Activated CD4-positive, alpha-beta T cell treated with anti-CD3 and anti-CD28 coated beads for 36 hours (primary cell): ENCODE results near the gene CLEC5A. TPM values are rescaled to one million over a fixed set of nuclear protein-coding genes. Genes with fewer than 3 reads are reported as not detected.
"Not testable (repeated sequence)": the region's sequence is repeated elsewhere in the genome, so short reads cannot be mapped to it uniquely, and the experiment has no call there.

Source experiments
- ATAC-seq: fragments of 200-7000 bp; cut with Tn5 transposase; one replicate; pipeline ENCODE4 v1.10.0; 2021; ENCODE audit warnings: mild to moderate bottlenecking, moderate library complexity
- CTCF ChIA-PET: fragments of 350-600 bp; sonication (Branson Sonifier 250); formaldehyde crosslinking; loops from one replicate; lab custom pipeline; 2021; ENCODE audit warnings: antibody characterized with exemption; lab: Charles Lee
- POLR2A ChIA-PET: fragments of 350-600 bp; sonication (Branson Sonifier 250); formaldehyde crosslinking; loops from one replicate; lab custom pipeline; 2021; ENCODE audit warnings: antibody characterized with exemption, inconsistent platforms; lab: Charles Lee
- DNase-seq: peaks from one replicate; pipeline ENCODE4 v3.0.0-alpha.2; 2020
- H3K27ac Mint-ChIP-seq: one replicate; pipeline ENCODE4 v1.8.0; 2021; ENCODE audit warnings: mixed read lengths
- H3K27me3 Mint-ChIP-seq: one replicate; pipeline ENCODE4 v1.8.0; 2021; ENCODE audit warnings: mixed read lengths
- H3K36me3 Mint-ChIP-seq: one replicate; pipeline ENCODE4 v1.8.0; 2021; ENCODE audit warnings: low read depth, mixed read lengths
- H3K4me1 Mint-ChIP-seq: one replicate; pipeline ENCODE4 v1.8.0; 2021; ENCODE audit warnings: mixed read lengths
- H3K4me3 Mint-ChIP-seq: one replicate; pipeline ENCODE4 v1.8.0; 2021; ENCODE audit warnings: mild to moderate bottlenecking, moderate library complexity, mixed read lengths
- H3K9me3 Mint-ChIP-seq: one replicate; pipeline ENCODE4 v1.8.0; 2021; ENCODE audit warnings: low read depth, mixed read lengths
- intact Hi-C, 2 experiments: fragments of 100-400 bp; cut with DNase I in 1 of 2; cut with micrococcal nuclease in 1 of 2; formaldehyde crosslinking; loops; one replicate each; pipeline versions ENCODE4 v1.14.2 to v1.15.1; 2022 to 2024; cut with DNase I, micrococcal nuclease
- total RNA-seq, 2 experiments: library from RNA; stranded (reverse); gene quantifications; one replicate each; pipeline ENCODE4 v1.2.3, GENCODE V29; 2021

The CLEC5A gene
- not detected for total RNA-seq

DNA sequence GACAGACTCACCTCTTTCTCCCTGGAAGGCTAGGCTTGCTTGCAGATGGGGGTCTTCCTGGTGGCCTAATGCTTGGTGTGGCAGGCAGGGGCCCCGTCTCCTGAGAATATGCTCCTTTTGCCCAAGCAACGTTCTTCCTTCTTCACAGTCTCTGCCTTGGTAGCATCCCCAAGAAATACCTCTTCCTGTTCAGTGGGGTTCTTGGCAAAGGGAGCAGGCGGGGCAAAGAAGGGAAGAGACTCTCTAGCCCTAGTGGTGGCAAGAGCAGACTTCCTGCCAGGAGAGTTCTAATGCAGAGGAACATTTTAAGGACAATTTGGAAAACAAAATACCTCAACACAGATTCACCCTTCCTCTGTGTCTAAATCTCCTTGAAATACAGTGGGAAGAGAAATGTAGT, at the start of gene CLEC5A:
TSS of gene CLEC5A (minus strand) at position 179 of the 400 bp plus-strand sequence. CDS start 682 bp downstream, outside the sequence.
- DNase-seq, result no peak
- ChIA-PET POLR2A (no interaction called here), CTCF (no interaction called here)
- Mint-ChIP-seq H3K27ac (no peak within 1 kb of the TSS), H3K9me3 (peaks cover 6% of the 10 kb centered on the region), H3K27me3 (peaks cover 7% of the 10 kb centered on the region), H3K4me3 (no peak within 1 kb of the TSS), H3K4me1 (peaks cover 6% of the 10 kb centered on the region), H3K36me3 (no peaks in the 10 kb centered on the region)
- ATAC-seq, result no peak
- intact Hi-C loops, result no loop called here

DNA sequence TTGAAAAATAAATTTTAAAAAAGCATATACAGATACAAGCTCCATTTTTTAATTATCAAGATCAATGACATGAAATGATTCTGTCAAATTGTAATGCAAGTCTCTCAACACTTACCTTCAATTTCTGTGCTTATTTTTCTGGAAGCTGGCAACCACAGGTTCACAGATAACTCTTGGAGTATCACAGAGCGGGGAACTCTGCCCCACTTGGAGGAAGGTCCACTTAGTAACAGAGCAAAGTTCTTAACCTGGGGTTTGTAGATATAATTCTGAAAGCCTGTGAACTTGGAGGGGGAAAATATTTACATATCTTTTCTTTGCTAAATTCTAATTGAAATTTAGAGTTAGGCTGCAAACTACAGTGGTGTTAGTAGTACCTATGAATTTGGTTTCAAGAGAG, 46.6 kb upstream of the CLEC5A start:
- peaks cover 4% of the 10 kb centered on the region for H3K27me3 Mint-ChIP-seq
- no peak overlapping the region for H3K4me3 Mint-ChIP-seq
- DNase-seq (no peak), ATAC-seq (no peak)
- no peak overlapping the region for H3K27ac Mint-ChIP-seq
- H3K9me3 Mint-ChIP-seq, result no peaks in the 10 kb centered on the region
- intact Hi-C loops, result no loop called here
- no peaks in the 10 kb centered on the region for H3K36me3 Mint-ChIP-seq
- ChIA-PET CTCF (interaction anchor here (0.7 to 0.9 kb wide), 2 partner anchors 30 to 371 kb away, joined by 3 read pairs; no protein-coding TSS in a partner anchor), POLR2A (no interaction called here)
- no peaks in the 10 kb centered on the region for H3K4me1 Mint-ChIP-seq

DNA sequence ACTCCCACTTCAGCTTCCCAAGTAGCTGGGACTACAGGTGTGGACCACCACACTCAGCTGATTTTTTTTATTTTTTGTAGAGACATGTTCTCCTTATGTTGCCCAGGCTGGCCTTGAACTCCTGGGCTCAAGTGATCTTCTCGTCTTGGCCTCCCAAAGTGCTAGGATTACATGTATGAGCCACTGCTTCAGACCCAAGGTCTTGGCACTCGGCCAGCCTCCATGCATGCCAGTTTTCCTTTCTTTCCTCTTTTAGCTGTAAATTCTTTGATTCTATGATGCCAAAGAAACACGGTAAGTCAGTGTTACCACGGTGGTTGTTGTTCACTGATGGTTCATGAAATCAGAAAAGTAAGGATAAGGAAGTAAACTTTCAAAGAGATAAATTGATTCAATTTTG, 45.9 kb upstream of the CLEC5A start:
- Mint-ChIP-seq H3K9me3 (no peaks in the 10 kb centered on the region), H3K27me3 (peaks cover 4% of the 10 kb centered on the region), H3K4me3 (no peak overlapping the region), H3K36me3 (no peaks in the 10 kb centered on the region), H3K4me1 (no peaks in the 10 kb centered on the region), H3K27ac (no peak overlapping the region)
- DNase-seq (no peak), ATAC-seq (no peak)
- ChIA-PET CTCF (interaction anchor here (0.9 to 1.4 kb wide), 2 partner anchors 18 to 31 kb away, joined by 3 to 4 read pairs; no protein-coding TSS in a partner anchor), POLR2A (no interaction called here)
- intact Hi-C loops, result no loop called here

DNA sequence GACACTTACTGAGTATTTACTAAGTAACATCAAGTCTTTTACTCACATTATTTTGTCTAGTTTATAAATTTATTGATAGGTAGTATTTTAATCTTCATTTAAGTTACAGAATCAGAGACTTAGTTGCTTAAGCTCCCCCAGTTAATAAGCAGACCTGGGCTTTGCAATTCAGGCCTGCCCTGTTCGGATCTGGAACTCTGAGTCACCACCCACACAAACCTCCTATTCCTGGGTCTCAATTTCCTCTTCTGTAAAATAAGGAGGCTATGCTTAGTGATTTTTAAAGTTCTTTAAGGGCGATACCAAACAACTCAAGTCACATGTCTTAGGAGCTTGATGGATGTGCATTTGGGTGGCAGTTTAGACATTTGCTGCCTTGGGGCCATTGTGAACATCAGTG, 45.4 kb upstream of the CLEC5A start:
- CTCF ChIA-PET, result interaction anchor here (1.4 kb wide), 1 partner anchor 18 kb away, joined by 4 read pairs; no protein-coding TSS in a partner anchor
- intact Hi-C loops, result no loop called here
- no peak overlapping the region for H3K4me3 Mint-ChIP-seq
- POLR2A ChIA-PET, result no interaction called here
- no peaks in the 10 kb centered on the region for H3K9me3 Mint-ChIP-seq
- H3K27ac Mint-ChIP-seq, result no peak overlapping the region
- H3K36me3 Mint-ChIP-seq, result no peaks in the 10 kb centered on the region
- H3K27me3 Mint-ChIP-seq, result peaks cover 4% of the 10 kb centered on the region
- H3K4me1 Mint-ChIP-seq, result no peaks in the 10 kb centered on the region
- no peak for ATAC-seq
- no peak for DNase-seq

DNA sequence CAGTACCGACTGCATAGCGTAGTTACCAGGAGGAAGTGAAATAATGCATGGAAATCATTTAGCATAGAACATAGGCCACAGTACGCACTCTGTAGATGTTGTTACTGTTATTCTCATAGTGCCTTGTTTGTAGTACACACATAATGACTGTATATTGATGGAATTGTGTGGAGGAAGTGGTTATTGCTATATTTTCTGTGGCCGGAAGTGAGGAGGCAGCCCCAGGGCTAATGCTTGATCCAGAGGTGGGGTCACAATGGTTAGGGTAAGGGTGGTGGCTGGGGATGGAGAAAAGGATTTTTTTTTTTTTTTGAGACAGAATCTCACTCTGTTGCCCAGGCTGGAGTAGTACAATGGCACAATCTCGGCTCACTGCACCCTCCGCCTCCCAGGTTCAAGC, 44.4 kb upstream of the CLEC5A start:
- Mint-ChIP-seq H3K36me3 (no peaks in the 10 kb centered on the region), H3K27me3 (peaks cover 3% of the 10 kb centered on the region), H3K4me3 (no peak overlapping the region), H3K9me3 (no peaks in the 10 kb centered on the region), H3K27ac (no peak overlapping the region), H3K4me1 (no peaks in the 10 kb centered on the region)
- no peak for ATAC-seq
- intact Hi-C loops, result no loop called here
- ChIA-PET CTCF (no interaction called here), POLR2A (no interaction called here)
- DNase-seq, result no peak

DNA sequence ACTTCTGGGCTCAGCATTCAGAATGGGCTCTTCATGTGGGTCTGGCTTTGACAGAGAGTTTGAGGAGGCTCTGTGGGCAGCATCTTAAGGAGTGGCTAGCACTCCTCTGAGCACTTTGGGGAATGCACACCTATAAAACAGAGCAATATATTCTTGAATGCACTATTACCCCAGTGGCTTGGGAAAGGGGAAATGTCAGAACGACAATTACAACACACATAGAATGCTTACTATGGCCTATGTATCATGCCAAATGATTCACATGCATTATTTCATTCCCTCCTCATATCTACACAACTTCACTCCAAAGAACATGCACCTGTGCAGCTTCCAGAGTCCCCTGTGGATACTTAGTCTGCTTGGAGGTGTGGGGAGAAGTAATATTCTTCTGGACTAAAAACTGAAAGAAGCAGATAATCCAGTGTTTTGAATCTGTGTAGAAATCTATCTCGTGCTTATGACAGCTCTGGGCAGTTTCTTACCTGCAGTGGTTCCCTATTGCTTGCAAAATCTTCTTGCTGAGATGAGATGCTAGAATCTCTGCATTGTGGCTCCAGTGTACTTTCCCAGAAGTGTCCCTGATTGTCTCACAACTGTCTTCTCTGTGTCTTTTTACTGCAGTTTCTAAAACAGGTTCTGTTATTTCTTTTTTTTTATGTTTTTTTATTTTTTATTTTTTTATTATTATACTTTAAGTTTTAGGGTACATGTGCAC, 43.4 kb upstream of the CLEC5A start:
- Mint-ChIP-seq H3K9me3 (no peaks in the 10 kb centered on the region), H3K27ac (no peak overlapping the region), H3K4me3 (no peak overlapping the region)

DNA sequence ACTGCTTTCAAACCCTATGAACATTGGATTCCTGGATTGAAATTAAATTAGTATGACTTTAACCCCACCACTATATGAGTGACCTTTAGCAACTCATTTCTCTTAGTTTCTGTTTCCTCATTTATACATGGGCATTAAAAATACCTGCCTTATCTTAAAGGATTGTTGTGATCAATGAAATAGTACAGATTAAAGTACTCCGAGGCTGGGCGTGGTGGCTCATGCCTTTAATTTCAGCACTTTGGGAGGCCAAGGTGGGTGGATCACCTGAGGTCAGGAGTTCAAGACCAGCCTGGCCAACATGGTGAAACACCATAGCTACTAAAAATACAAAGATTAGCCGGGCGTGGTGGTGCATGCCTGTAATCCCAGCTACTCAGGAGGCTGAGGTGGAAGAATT, 41.0 kb upstream of the CLEC5A start:
- CTCF ChIA-PET, H3K4me3 Mint-ChIP-seq, H3K9me3 Mint-ChIP-seq, ATAC-seq, intact Hi-C loops, H3K27ac Mint-ChIP-seq, POLR2A ChIA-PET, H3K4me1 Mint-ChIP-seq, H3K27me3 Mint-ChIP-seq, H3K36me3 Mint-ChIP-seq, DNase-seq: not testable (repeated sequence)

More for the DNA sequence above, 43.4 kb upstream of the CLEC5A start:
- DNase-seq (no peak), ATAC-seq (no peak)
- Mint-ChIP-seq H3K27me3 (peaks cover 3% of the 10 kb centered on the region), H3K36me3 (no peaks in the 10 kb centered on the region), H3K4me1 (no peaks in the 10 kb centered on the region)
- intact Hi-C loops, result no loop called here
- POLR2A ChIA-PET, result no interaction called here
- CTCF ChIA-PET, result no interaction called here

DNA sequence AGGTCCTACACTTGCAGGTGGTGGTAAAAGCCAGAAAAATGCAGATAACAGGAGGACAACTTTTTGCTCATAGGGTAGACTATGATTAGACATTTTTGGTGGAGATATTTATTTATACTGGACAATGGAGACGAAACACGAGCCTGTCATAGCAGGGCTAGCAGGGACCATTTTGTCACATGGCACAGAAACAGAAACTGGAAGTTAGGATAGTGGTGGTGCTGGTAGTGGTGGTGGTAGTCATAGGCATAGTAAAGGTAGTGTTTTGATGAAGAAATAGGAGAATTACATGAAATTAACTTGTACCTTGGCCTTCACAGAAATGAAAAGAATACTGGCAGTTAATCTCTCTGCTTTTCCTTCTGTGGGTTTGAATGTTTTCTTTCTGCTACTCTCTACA, 40.1 kb upstream of the CLEC5A start:
- no peak for ATAC-seq
- Mint-ChIP-seq H3K9me3 (no peaks in the 10 kb centered on the region), H3K4me1 (no peaks in the 10 kb centered on the region), H3K27me3 (peaks cover 3% of the 10 kb centered on the region), H3K36me3 (no peaks in the 10 kb centered on the region), H3K27ac (no peak overlapping the region), H3K4me3 (no peak overlapping the region)
- no peak for DNase-seq
- ChIA-PET CTCF (interaction anchor here (0.7 kb wide), 1 partner anchor 14 kb away, joined by 4 read pairs; no protein-coding TSS in a partner anchor), POLR2A (no interaction called here)
- intact Hi-C loops, result no loop called here

DNA sequence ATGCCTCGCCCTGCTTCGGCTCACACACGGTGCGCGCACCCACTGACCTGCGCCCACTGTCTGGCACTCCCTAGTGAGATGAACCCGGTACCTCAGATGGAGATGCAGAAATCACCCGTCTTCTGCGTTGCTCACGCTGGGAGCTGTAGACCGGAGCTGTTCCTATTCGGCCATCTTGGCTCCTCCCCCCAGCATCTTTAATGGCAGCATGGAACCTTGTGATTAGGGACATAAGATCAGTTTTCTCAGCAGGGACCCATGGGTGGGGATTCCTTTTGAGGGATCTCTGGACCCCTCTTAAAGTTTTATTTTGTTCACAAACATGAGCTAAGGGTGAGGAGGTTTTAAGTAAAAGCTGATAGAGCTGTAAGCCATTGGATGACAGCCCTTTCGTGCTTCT, 39.2 kb upstream of the CLEC5A start:
- CTCF ChIA-PET, H3K27ac Mint-ChIP-seq, H3K9me3 Mint-ChIP-seq, H3K4me1 Mint-ChIP-seq, DNase-seq, intact Hi-C loops, H3K36me3 Mint-ChIP-seq, H3K27me3 Mint-ChIP-seq, H3K4me3 Mint-ChIP-seq, ATAC-seq, POLR2A ChIA-PET: not testable (repeated sequence)

DNA sequence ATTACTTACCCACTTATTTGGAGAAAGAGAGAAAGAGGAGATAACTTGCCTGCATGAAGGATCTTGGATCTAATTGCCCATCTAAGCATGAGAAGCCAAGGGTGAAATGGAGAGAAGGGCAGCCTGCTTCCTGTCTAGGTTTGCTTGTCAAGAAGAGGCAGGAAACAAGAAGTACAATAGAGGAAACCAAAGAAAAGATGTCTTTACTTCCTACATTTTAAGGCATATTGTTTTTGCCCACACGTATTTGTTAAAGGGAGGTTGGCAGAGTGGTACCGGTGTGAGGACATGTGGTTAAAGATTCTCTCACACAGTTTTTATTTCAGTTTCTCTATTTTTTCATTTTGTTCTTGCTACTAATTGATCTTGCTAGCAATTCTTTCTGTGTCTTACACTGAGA, 32.8 kb upstream of the CLEC5A start:
- intact Hi-C loops, result loop anchor here (5.0 to 10.0 kb wide), 5 partner anchors 323 to 1238 kb away; partner anchors contain the start of gene EPHB6 (in 1 of the 2)
- no peak overlapping the region for H3K4me3 Mint-ChIP-seq
- H3K36me3 Mint-ChIP-seq, result no peaks in the 10 kb centered on the region
- DNase-seq (no peak), ATAC-seq (no peak)
- no peaks in the 10 kb centered on the region for H3K27me3 Mint-ChIP-seq
- CTCF ChIA-PET, result no interaction called here
- H3K9me3 Mint-ChIP-seq, result no peaks in the 10 kb centered on the region
- H3K27ac Mint-ChIP-seq, result no peak overlapping the region
- peaks cover 10% of the 10 kb centered on the region for H3K4me1 Mint-ChIP-seq
- POLR2A ChIA-PET, result no interaction called here

DNA sequence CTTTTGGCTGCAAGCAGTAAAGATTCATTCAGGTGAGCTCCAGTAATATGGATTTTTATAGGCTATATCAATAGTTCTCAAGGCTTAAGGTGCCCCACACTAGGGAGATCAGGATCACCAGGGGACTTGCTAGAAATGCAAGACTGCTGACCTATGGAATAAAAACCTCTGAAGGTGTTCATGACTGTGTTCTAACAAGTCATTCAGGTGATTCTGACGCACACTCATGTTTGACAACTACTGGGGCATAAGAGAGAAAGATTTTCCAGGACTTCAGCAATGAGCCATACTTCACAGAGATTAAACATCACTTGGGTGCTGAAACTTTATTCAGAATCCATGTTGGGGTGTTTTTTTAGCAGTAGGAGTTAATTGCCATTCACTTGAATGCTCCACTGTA, 31.6 kb upstream of the CLEC5A start:
- POLR2A ChIA-PET, result no interaction called here
- CTCF ChIA-PET, result no interaction called here
- no peak for ATAC-seq
- Mint-ChIP-seq H3K36me3 (no peaks in the 10 kb centered on the region), H3K9me3 (no peaks in the 10 kb centered on the region), H3K4me1 (peaks cover 10% of the 10 kb centered on the region), H3K4me3 (no peak overlapping the region), H3K27ac (no peak overlapping the region), H3K27me3 (no peaks in the 10 kb centered on the region)
- intact Hi-C loops, result loop anchor here (5.0 to 10.0 kb wide), 5 partner anchors 324 to 1239 kb away; partner anchors contain the start of gene EPHB6 (in 1 of the 2)
- no peak for DNase-seq
